ENCODE measurements around the gene GAA.

The GAA gene

GRCh38 chr17:80125656-80126448 lies 24.5 kb downstream of the GAA start:
- ChIA-PET CTCF (interaction anchor here (1.1 kb wide), 1 partner anchor 25 kb away, joined by 3 read pairs; the partner anchor contains the start of gene GAA), POLR2A (interaction anchor here (0.7 kb wide), 1 partner anchor 24 kb away, joined by 3 read pairs; the partner anchor contains the start of gene GAA)
- TF ChIP-seq FOXA1 (IDR thresholded peaks at IDR 0.05) (no peak), ARNT (IDR thresholded peaks at IDR 0.05) (no peak), LEF1 (IDR thresholded peaks at IDR 0.05; ENCODE audit: borderline replicate concordance) (no peak), ELF4 (IDR thresholded peaks at IDR 0.05) (no peak)
- TF ChIP-seq, protein P1, sequence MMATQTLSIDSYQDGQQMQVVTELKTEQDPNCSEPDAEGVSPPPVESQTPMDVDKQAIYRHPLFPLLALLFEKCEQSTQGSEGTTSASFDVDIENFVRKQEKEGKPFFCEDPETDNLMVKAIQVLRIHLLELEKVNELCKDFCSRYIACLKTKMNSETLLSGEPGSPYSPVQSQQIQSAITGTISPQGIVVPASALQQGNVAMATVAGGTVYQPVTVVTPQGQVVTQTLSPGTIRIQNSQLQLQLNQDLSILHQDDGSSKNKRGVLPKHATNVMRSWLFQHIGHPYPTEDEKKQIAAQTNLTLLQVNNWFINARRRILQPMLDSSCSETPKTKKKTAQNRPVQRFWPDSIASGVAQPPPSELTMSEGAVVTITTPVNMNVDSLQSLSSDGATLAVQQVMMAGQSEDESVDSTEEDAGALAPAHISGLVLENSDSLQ (IDR thresholded peaks at IDR 0.05), result peak; percentile 78
- no peak for DNase-seq (ENCODE audit: extremely low spot score)

DNA sequence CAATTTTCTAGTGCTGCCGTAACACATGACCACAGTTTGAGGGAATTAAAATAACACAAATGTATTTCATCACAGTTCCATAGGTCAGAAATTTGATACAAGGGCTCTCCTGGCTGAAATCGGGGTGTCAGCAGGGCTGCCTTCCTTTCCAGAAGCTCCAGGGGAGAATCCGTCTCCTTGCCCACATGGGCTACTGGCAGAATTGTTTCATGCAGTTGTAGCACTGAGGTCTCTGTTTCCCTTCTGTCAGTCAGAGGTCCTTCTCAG lies 25.0 kb downstream of the GAA start:
- no peak for TF ChIP-seq ELF4 (IDR thresholded peaks at IDR 0.05)
- TF ChIP-seq FOXK2 (IDR thresholded peaks at IDR 0.05), result no peak
- TF ChIP-seq LEF1 (IDR thresholded peaks at IDR 0.05; ENCODE audit: borderline replicate concordance), result no peak
- no peak for TF ChIP-seq FOXM1 (IDR thresholded peaks at IDR 0.05; ENCODE audit: borderline replicate concordance)
- TF ChIP-seq TARDBP (IDR thresholded peaks at IDR 0.05), result no peak
- TF ChIP-seq CTBP1 (IDR thresholded peaks at IDR 0.05; ENCODE audit: borderline replicate concordance), result no peak
- TF ChIP-seq NFRKB (IDR thresholded peaks at IDR 0.05), result no peak
- TF ChIP-seq SUZ12 (IDR thresholded peaks at IDR 0.05), result no peak
- no peak for TF ChIP-seq HDGF (IDR thresholded peaks at IDR 0.05; ENCODE audit: borderline replicate concordance)
- TF ChIP-seq, protein P1 (IDR thresholded peaks at IDR 0.05), result no peak
- TF ChIP-seq ZNF384 (IDR thresholded peaks at IDR 0.05), result no peak
- no peak for TF ChIP-seq BHLHE40 (IDR thresholded peaks at IDR 0.05; ENCODE audit: borderline replicate concordance)
- no peak for TF ChIP-seq FOXA1 (IDR thresholded peaks at IDR 0.05)
- no peak for TF ChIP-seq L3MBTL2 (conservative IDR thresholded peaks at IDR 0.05)
- TF ChIP-seq ARNT (IDR thresholded peaks at IDR 0.05), result no peak
- no peak for TF ChIP-seq SP1 (IDR thresholded peaks at IDR 0.05)
- ChIA-PET CTCF (no interaction called here), POLR2A (interaction anchor here (0.7 kb wide), 1 partner anchor 25 kb away, joined by 3 read pairs; the partner anchor contains the start of gene GAA)
- DNase-seq (ENCODE audit: extremely low spot score), result no peak

DNA sequence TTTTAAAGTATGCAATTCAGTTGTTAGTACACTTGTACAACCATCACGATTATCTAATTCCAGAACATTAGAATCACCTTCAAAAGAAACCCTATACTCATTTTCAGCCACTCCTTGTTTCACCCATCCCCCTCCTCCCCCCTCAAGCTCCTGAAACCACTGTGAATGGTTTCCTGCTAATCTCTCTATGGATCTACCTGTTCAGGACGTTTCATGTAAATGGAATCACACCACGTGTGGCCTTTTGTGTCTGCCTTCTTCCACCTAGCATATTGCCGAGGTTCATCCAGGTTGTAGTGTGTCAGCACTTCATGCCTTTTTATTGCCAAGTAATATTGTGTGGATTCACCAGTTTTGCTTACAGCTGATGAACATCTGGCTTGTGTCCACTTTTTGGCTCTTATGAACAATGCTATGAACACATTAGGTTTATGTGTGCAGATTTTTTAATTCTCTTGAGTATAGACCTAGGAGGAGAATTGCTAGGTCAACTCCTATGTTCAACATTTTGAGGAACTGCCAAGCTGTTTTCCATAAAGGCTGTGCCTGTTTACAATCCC lies 27.7 kb downstream of the GAA start:
- POLR2A ChIA-PET, result interaction anchor here (0.8 to 1.6 kb wide), 3 partner anchors 17 to 28 kb away, joined by 3 to 7 read pairs (median 4); partner anchors contain the start of gene GAA
- TF ChIP-seq SP1 (IDR thresholded peaks at IDR 0.05), result no peak
- TF ChIP-seq ZNF384 (IDR thresholded peaks at IDR 0.05), result no peak
- no peak for TF ChIP-seq CTBP1 (IDR thresholded peaks at IDR 0.05; ENCODE audit: borderline replicate concordance)
- TF ChIP-seq ARNT (IDR thresholded peaks at IDR 0.05), result no peak
- no peak for TF ChIP-seq FOXK2 (IDR thresholded peaks at IDR 0.05)
- TF ChIP-seq, protein P1 (IDR thresholded peaks at IDR 0.05), result no peak
- TF ChIP-seq TARDBP (IDR thresholded peaks at IDR 0.05), result no peak
- TF ChIP-seq FOXA1 (IDR thresholded peaks at IDR 0.05), result no peak
- no peak for DNase-seq (ENCODE audit: extremely low spot score)
- CTCF ChIA-PET, result interaction anchor here (1.7 kb wide), 1 partner anchor 27 kb away, joined by 4 read pairs; the partner anchor contains the start of gene GAA

- TF ChIP-seq L3MBTL2 (conservative IDR thresholded peaks at IDR 0.05), result no peak
- TF ChIP-seq BHLHE40 (IDR thresholded peaks at IDR 0.05; ENCODE audit: borderline replicate concordance), result no peak
- TF ChIP-seq HDGF (IDR thresholded peaks at IDR 0.05; ENCODE audit: borderline replicate concordance), result no peak
- no peak for TF ChIP-seq CTBP1 (IDR thresholded peaks at IDR 0.05; ENCODE audit: borderline replicate concordance)
- TF ChIP-seq SUZ12 (IDR thresholded peaks at IDR 0.05), result no peak
- no peak for TF ChIP-seq LEF1 (IDR thresholded peaks at IDR 0.05; ENCODE audit: borderline replicate concordance)
- no peak for TF ChIP-seq ZNF384 (IDR thresholded peaks at IDR 0.05)
- CTCF ChIA-PET, result no interaction called here
- DNase-seq (ENCODE audit: extremely low spot score), result no peak
- POLR2A ChIA-PET, result no interaction called here
Observed at GRCh38 chr17:80130992-80131391, 29.6 kb downstream of the GAA start.

DNA sequence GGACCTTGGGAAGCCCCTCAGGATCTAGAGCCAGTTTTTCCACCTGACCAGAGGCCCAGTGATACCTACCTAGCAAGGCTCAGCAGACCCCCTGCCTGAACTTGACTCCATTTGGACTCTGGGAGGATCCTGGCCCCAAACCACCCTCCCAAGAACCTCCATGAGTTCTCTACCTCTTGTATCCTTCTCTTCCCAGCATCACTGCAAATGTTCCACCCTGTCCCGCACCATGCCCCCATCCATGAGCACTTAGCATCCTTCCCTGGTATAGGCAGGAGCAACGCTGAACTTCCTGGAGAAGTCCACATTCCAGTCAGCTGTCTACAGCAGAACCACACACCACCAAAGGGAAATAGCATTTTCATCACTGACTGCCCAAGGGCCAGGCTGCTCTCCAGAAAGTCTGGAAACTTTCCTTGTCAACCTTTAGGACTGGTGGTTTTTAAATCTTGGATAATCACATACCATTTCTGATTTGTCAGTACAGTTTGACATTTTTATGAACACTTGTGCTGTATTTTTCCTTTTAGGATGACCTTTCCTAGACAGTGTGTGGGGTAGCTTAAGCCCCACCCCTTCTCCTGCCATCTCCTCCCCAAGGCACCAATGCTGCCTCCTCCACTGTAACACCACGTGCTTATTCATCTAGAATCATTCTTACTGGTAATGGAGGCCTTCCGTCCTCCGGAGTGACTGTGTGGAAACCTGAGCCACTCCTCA lies 31.7 kb downstream of the GAA start:
- TF ChIP-seq FOXM1 (IDR thresholded peaks at IDR 0.05; ENCODE audit: borderline replicate concordance), result no peak
- no peak for TF ChIP-seq L3MBTL2 (conservative IDR thresholded peaks at IDR 0.05)
- TF ChIP-seq FOXA1 (IDR thresholded peaks at IDR 0.05), result no peak
- TF ChIP-seq, protein P1 (IDR thresholded peaks at IDR 0.05), result no peak
- TF ChIP-seq NFRKB (IDR thresholded peaks at IDR 0.05), result no peak
- TF ChIP-seq SUZ12 (IDR thresholded peaks at IDR 0.05), result no peak
- no peak for TF ChIP-seq CTBP1 (IDR thresholded peaks at IDR 0.05; ENCODE audit: borderline replicate concordance)
- TF ChIP-seq TARDBP (IDR thresholded peaks at IDR 0.05), result no peak
- no peak for TF ChIP-seq ZNF384 (IDR thresholded peaks at IDR 0.05)
- no peak for TF ChIP-seq BHLHE40 (IDR thresholded peaks at IDR 0.05; ENCODE audit: borderline replicate concordance)
- no peak for TF ChIP-seq ARNT (IDR thresholded peaks at IDR 0.05)
- TF ChIP-seq HDGF (IDR thresholded peaks at IDR 0.05; ENCODE audit: borderline replicate concordance), result no peak
- no peak for TF ChIP-seq FOXK2 (IDR thresholded peaks at IDR 0.05)
- no peak for TF ChIP-seq ELF4 (IDR thresholded peaks at IDR 0.05)
- no peak for TF ChIP-seq LEF1 (IDR thresholded peaks at IDR 0.05; ENCODE audit: borderline replicate concordance)
- CTCF ChIA-PET, result no interaction called here
- POLR2A ChIA-PET, result interaction anchor here (1.2 to 1.6 kb wide), 2 partner anchors 12 to 32 kb away, joined by 5 to 7 read pairs; partner anchors contain the start of gene GAA
- DNase-seq (ENCODE audit: extremely low spot score), result no peak

Data from HEK293T (cell line).